WTC11 (cell line): Measurements from ENCODE around the gene COIL. TPM values are rescaled to one million over a fixed set of nuclear protein-coding genes. Genes with fewer than 3 reads are reported as not detected.

ENCODE experiments used
- ATAC-seq: fragments of 200-7000 bp; cut with Tn5 transposase; 2 replicates; pipeline ENCODE4 v1.10.0; 2021; ENCODE audit warnings: mild to moderate bottlenecking, moderate library complexity
- CTCF ChIA-PET: fragments of 300-600 bp; sonication (Branson Sonifier 250); formaldehyde crosslinking; loops from one replicate; lab custom pipeline; 2021; ENCODE audit warnings: antibody characterized with exemption; lab: Charles Lee
- POLR2A ChIA-PET: fragments of 350-600 bp; sonication (Branson Sonifier 250); formaldehyde crosslinking; loops from one replicate; lab custom pipeline; 2021; ENCODE audit warnings: antibody characterized with exemption; lab: Charles Lee
- DNase-seq: peaks from one replicate; pipeline ENCODE4 v3.0.0; 2021; ENCODE audit warnings: low spot score
- H3K27ac Mint-ChIP-seq: 2 replicates; pipeline ENCODE4 v1.8.0; 2021; ENCODE audit warnings: mixed read lengths
- H3K27me3 Mint-ChIP-seq: 2 replicates; pipeline ENCODE4 v1.8.0; 2021; ENCODE audit warnings: low read depth, mild to moderate bottlenecking, moderate library complexity, mixed read lengths
- H3K36me3 Mint-ChIP-seq: 2 replicates; pipeline ENCODE4 v1.8.0; 2021; ENCODE audit warnings: mixed read lengths
- H3K4me1 Mint-ChIP-seq: 2 replicates; pipeline ENCODE4 v1.8.0; 2022; ENCODE audit warnings: mixed read lengths
- H3K4me3 Mint-ChIP-seq: 2 replicates; pipeline ENCODE4 v1.8.0; 2021; ENCODE audit warnings: mild to moderate bottlenecking, moderate library complexity, mixed read lengths
- H3K9me3 Mint-ChIP-seq: 2 replicates; pipeline ENCODE4 v1.8.0; 2021; ENCODE audit warnings: mixed read lengths
- CREM ChIP-seq: sonication (generic); formaldehyde crosslinking; IDR thresholded peaks from 2 replicates; pipeline ENCODE4 v1.8.1; 2022; ENCODE audit warnings: mild to moderate bottlenecking, missing genetic modification reagents, moderate library complexity
- ESRRA ChIP-seq: sonication (generic); formaldehyde crosslinking; IDR thresholded peaks from 2 replicates; pipeline ENCODE4 v1.8.1; 2022; ENCODE audit warnings: mild to moderate bottlenecking, missing genetic modification reagents, borderline replicate concordance
- ETV6 ChIP-seq: sonication (generic); formaldehyde crosslinking; IDR thresholded peaks from 2 replicates; pipeline ENCODE4 v1.8.1; 2022; ENCODE audit warnings: mild to moderate bottlenecking, missing genetic modification reagents
- GRHL2 ChIP-seq: fragments of 250-450 bp; sonication (Bioruptor Pico); IDR thresholded peaks from 2 replicates; pipeline ENCODE4 v1.8.0; 2022; ENCODE audit warnings: mild to moderate bottlenecking, moderate library complexity; ENCODE audit not compliant: insufficient replicate concordance, severe bottlenecking
- NFYB ChIP-seq: sonication (generic); formaldehyde crosslinking; conservative IDR thresholded peaks from 2 replicates; pipeline ENCODE4 v1.8.0; 2022; ENCODE audit warnings: low read depth, missing genetic modification reagents
- NR1H2 ChIP-seq: sonication (generic); formaldehyde crosslinking; IDR thresholded peaks from 2 replicates; pipeline ENCODE4 v1.9.0; 2021; ENCODE audit warnings: mild to moderate bottlenecking, moderate library complexity, missing genetic modification reagents
- NR2C2 ChIP-seq: sonication (generic); formaldehyde crosslinking; IDR thresholded peaks from 2 replicates; pipeline ENCODE4 v1.8.0; 2022; ENCODE audit warnings: mild to moderate bottlenecking, missing genetic modification reagents
- OVOL2 ChIP-seq: fragments of 250-450 bp; sonication (Bioruptor Pico); IDR thresholded peaks from 2 replicates; pipeline ENCODE4 v1.9.0; 2021; ENCODE audit warnings: mild to moderate bottlenecking, borderline replicate concordance
- RELA ChIP-seq: sonication (generic); formaldehyde crosslinking; IDR thresholded peaks from 2 replicates; pipeline ENCODE4 v1.8.1; 2022; ENCODE audit warnings: missing genetic modification reagents, mild to moderate bottlenecking, borderline replicate concordance
- SMAD3 ChIP-seq: sonication (generic); formaldehyde crosslinking; IDR thresholded peaks from 2 replicates; pipeline ENCODE4 v1.8.0; 2022; ENCODE audit warnings: missing genetic modification reagents, mild to moderate bottlenecking, borderline replicate concordance
- TCF7 ChIP-seq: sonication (generic); formaldehyde crosslinking; IDR thresholded peaks from 2 replicates; pipeline ENCODE4 v1.8.0; 2022; ENCODE audit warnings: mild to moderate bottlenecking, low read depth, missing genetic modification reagents, moderate library complexity
- TEAD1 ChIP-seq: sonication (generic); formaldehyde crosslinking; IDR thresholded peaks from 2 replicates; pipeline ENCODE4 v1.8.0; 2022; ENCODE audit warnings: mild to moderate bottlenecking, missing genetic modification reagents
- ZNF232 ChIP-seq: sonication (generic); formaldehyde crosslinking; IDR thresholded peaks from 2 replicates; pipeline ENCODE4 v1.8.0; 2022; ENCODE audit warnings: mild to moderate bottlenecking, missing genetic modification reagents
- total RNA-seq: library from RNA; stranded (reverse); gene quantifications from 3 replicates; pipeline ENCODE4 v1.2.3, GENCODE V29; 2021
- TF ChIP-seq, protein P1 (sequence below): sonication (generic); formaldehyde crosslinking; IDR thresholded peaks from 2 replicates; pipeline ENCODE4 v1.8.0; 2022; ENCODE audit warnings: missing genetic modification reagents
- TF ChIP-seq, protein P2 (sequence below): sonication (generic); formaldehyde crosslinking; IDR thresholded peaks from 2 replicates; pipeline ENCODE4 v1.8.0; 2023; ENCODE audit warnings: missing genetic modification reagents
- TF ChIP-seq, protein P3 (sequence below): fragments of 250-450 bp; sonication (Bioruptor Pico); IDR thresholded peaks from 2 replicates; pipeline ENCODE4 v1.9.0; 2021; ENCODE audit warnings: mild to moderate bottlenecking
- TF ChIP-seq, protein P4 (sequence below): fragments of 250-450 bp; sonication (Bioruptor Pico); IDR thresholded peaks from 2 replicates; pipeline ENCODE4 v1.9.0; 2021; ENCODE audit warnings: mild to moderate bottlenecking, borderline replicate concordance

Gene COIL
- total RNA-seq, 1 experiment from 2014 or later, result 23.5 TPM

DNA sequence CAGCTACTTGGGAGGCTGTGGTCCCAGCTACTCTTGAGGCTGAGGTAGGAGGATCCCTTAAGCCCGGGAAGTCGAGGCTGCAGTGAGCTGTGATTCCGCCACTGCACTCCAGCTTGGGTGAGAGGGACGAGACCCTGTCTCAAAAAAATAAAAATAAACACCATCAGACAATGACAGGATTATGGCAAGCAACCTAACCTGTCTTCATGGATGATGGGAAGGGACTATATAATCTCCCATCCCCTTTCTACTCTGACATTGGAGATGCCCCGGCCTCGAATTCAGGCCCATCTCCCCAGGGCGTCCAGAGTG is 47.9 kb downstream of the COIL start:
- H3K4me1 Mint-ChIP-seq, result peaks cover 18% of the 10 kb centered on the region
- DNase-seq (no peak), ATAC-seq (no peak)
- TF ChIP-seq NFYB (no peak), CREM (CRISPR knock-in tag) (no peak), RELA (no peak), ETV6 (CRISPR knock-in tag) (no peak), NR1H2 (no peak), GRHL2 (CRISPR knock-in tag) (no peak), TEAD1 (no peak), ZNF232 (CRISPR knock-in tag) (no peak), SMAD3 (CRISPR knock-in tag) (no peak), TCF7 (no peak), NR2C2 (CRISPR knock-in tag) (no peak), OVOL2 (no peak), ESRRA (no peak)
- TF ChIP-seq, protein P1, sequence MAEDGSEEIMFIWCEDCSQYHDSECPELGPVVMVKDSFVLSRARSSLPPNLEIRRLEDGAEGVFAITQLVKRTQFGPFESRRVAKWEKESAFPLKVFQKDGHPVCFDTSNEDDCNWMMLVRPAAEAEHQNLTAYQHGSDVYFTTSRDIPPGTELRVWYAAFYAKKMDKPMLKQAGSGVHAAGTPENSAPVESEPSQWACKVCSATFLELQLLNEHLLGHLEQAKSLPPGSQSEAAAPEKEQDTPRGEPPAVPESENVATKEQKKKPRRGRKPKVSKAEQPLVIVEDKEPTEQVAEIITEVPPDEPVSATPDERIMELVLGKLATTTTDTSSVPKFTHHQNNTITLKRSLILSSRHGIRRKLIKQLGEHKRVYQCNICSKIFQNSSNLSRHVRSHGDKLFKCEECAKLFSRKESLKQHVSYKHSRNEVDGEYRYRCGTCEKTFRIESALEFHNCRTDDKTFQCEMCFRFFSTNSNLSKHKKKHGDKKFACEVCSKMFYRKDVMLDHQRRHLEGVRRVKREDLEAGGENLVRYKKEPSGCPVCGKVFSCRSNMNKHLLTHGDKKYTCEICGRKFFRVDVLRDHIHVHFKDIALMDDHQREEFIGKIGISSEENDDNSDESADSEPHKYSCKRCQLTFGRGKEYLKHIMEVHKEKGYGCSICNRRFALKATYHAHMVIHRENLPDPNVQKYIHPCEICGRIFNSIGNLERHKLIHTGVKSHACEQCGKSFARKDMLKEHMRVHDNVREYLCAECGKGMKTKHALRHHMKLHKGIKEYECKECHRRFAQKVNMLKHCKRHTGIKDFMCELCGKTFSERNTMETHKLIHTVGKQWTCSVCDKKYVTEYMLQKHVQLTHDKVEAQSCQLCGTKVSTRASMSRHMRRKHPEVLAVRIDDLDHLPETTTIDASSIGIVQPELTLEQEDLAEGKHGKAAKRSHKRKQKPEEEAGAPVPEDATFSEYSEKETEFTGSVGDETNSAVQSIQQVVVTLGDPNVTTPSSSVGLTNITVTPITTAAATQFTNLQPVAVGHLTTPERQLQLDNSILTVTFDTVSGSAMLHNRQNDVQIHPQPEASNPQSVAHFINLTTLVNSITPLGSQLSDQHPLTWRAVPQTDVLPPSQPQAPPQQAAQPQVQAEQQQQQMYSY (CRISPR knock-in tag), result no peak
- TF ChIP-seq, protein P2, sequence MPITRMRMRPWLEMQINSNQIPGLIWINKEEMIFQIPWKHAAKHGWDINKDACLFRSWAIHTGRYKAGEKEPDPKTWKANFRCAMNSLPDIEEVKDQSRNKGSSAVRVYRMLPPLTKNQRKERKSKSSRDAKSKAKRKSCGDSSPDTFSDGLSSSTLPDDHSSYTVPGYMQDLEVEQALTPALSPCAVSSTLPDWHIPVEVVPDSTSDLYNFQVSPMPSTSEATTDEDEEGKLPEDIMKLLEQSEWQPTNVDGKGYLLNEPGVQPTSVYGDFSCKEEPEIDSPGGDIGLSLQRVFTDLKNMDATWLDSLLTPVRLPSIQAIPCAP, result no peak
- TF ChIP-seq, protein P3, sequence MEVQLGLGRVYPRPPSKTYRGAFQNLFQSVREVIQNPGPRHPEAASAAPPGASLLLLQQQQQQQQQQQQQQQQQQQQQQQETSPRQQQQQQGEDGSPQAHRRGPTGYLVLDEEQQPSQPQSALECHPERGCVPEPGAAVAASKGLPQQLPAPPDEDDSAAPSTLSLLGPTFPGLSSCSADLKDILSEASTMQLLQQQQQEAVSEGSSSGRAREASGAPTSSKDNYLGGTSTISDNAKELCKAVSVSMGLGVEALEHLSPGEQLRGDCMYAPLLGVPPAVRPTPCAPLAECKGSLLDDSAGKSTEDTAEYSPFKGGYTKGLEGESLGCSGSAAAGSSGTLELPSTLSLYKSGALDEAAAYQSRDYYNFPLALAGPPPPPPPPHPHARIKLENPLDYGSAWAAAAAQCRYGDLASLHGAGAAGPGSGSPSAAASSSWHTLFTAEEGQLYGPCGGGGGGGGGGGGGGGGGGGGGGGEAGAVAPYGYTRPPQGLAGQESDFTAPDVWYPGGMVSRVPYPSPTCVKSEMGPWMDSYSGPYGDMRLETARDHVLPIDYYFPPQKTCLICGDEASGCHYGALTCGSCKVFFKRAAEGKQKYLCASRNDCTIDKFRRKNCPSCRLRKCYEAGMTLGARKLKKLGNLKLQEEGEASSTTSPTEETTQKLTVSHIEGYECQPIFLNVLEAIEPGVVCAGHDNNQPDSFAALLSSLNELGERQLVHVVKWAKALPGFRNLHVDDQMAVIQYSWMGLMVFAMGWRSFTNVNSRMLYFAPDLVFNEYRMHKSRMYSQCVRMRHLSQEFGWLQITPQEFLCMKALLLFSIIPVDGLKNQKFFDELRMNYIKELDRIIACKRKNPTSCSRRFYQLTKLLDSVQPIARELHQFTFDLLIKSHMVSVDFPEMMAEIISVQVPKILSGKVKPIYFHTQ (CRISPR knock-in tag), result no peak
- TF ChIP-seq, protein P4, sequence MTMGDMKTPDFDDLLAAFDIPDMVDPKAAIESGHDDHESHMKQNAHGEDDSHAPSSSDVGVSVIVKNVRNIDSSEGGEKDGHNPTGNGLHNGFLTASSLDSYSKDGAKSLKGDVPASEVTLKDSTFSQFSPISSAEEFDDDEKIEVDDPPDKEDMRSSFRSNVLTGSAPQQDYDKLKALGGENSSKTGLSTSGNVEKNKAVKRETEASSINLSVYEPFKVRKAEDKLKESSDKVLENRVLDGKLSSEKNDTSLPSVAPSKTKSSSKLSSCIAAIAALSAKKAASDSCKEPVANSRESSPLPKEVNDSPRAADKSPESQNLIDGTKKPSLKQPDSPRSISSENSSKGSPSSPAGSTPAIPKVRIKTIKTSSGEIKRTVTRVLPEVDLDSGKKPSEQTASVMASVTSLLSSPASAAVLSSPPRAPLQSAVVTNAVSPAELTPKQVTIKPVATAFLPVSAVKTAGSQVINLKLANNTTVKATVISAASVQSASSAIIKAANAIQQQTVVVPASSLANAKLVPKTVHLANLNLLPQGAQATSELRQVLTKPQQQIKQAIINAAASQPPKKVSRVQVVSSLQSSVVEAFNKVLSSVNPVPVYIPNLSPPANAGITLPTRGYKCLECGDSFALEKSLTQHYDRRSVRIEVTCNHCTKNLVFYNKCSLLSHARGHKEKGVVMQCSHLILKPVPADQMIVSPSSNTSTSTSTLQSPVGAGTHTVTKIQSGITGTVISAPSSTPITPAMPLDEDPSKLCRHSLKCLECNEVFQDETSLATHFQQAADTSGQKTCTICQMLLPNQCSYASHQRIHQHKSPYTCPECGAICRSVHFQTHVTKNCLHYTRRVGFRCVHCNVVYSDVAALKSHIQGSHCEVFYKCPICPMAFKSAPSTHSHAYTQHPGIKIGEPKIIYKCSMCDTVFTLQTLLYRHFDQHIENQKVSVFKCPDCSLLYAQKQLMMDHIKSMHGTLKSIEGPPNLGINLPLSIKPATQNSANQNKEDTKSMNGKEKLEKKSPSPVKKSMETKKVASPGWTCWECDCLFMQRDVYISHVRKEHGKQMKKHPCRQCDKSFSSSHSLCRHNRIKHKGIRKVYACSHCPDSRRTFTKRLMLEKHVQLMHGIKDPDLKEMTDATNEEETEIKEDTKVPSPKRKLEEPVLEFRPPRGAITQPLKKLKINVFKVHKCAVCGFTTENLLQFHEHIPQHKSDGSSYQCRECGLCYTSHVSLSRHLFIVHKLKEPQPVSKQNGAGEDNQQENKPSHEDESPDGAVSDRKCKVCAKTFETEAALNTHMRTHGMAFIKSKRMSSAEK (CRISPR knock-in tag), result no peak
- H3K4me3 Mint-ChIP-seq, result peak overlapping the region; percentile 88
- H3K36me3 Mint-ChIP-seq, result peaks cover 12% of the 10 kb centered on the region
- peaks cover 9% of the 10 kb centered on the region for H3K9me3 Mint-ChIP-seq
- POLR2A ChIA-PET, result no interaction called here
- no peak overlapping the region for H3K27ac Mint-ChIP-seq
- H3K27me3 Mint-ChIP-seq, result peaks cover 20% of the 10 kb centered on the region
- CTCF ChIA-PET, result interaction anchor here (2.2 to 2.3 kb wide), 2 partner anchors 27 to 93 kb away, joined by 7 to 9 read pairs; no protein-coding TSS in a partner anchor
